Body of pancreas (tissue), 4 donors: ENCODE measurements around the gene RASA3. TPM values are rescaled to one million over a fixed set of nuclear protein-coding genes. Genes with fewer than 3 reads are reported as not detected.

ENCODE experiments used
- ATAC-seq: fragments of 150-250 bp; one replicate; pipeline ENCODE4 v1.9.1; 2016
- DNase-seq, 4 donors: peaks; one replicate each; pipeline ENCODE4 v3.0.0-alpha.2; 2019
- H3K27ac ChIP-seq, 4 donors: fragments of 200-600 bp; sonication (generic); 1 replicate in 3 of 4; 2 replicates in 1 of 4; pipeline versions ENCODE4 v1.5.1 to v1.6.1; 2016 to 2019; ENCODE audit warnings: mild to moderate bottlenecking in 1 of 4, mixed read lengths in 1 of 4, moderate library complexity in 1 of 4
- H3K27me3 ChIP-seq, 2 donors: fragments of 200-600 bp; sonication (generic); one replicate each; pipeline ENCODE4 v1.6.0; 2016; ENCODE audit warnings: mild to moderate bottlenecking in 1 of 2
- H3K36me3 ChIP-seq, 2 donors: fragments of 200-600 bp; sonication (generic); replicated peaks in 1 of 2; 2 replicates each; pipeline ENCODE4 v1.5.1; 2016; ENCODE audit warnings: low read depth in 2 of 2; ENCODE audit not compliant: insufficient read depth in 1 of 2
- H3K4me1 ChIP-seq: fragments of 200-600 bp; sonication (generic); one replicate; pipeline ENCODE4 v1.6.0; 2016
- H3K4me3 ChIP-seq, 2 donors: fragments of 200-600 bp; sonication (generic); 1 replicate in 1 of 2; 2 replicates in 1 of 2; pipeline ENCODE4 v1.5.1; 2016 to 2019
- H3K9me3 ChIP-seq, 3 donors: fragments of 200-600 bp; sonication (generic); 1 replicate in 2 of 3; 2 replicates in 1 of 3; pipeline ENCODE4 v1.5.1; 2016
- CTCF ChIP-seq, 7 experiments: fragments of 450-650 bp in 4 of 7; fragments of 200-600 bp in 3 of 7; sonication (generic) in 3 of 7; IDR thresholded peaks; one replicate each; pipeline ENCODE4 v1.5.1; 2016 to 2019; ENCODE audit warnings: antibody characterized with exemption in 7 of 7
- POLR2A ChIP-seq, 3 donors: fragments of 450-650 bp; IDR thresholded peaks; one replicate each; pipeline ENCODE4 v1.6.1; 2016; ENCODE audit warnings: antibody characterized with exemption in 3 of 3, mild to moderate bottlenecking in 2 of 3
- WGBS, 2 donors: methylation state at CpG; one replicate each; pipeline ENCODE4 v1.1.5; 2017; 5-methylcytosine and 5-hydroxymethylcytosine counted together
- intact Hi-C: fragments of 100-400 bp; cut with DNase I; formaldehyde crosslinking; loops from one replicate; pipeline ENCODE4 v1.15.1; 2023
- total RNA-seq, 2 donors: library from RNA; depleted of rRNA; stranded (reverse); fragments of >200 nt; gene quantifications; one replicate each; pipeline ENCODE4 v1.1.0, GENCODE V29; 2016

The RASA3 gene
- total RNA-seq, 2 donors from 2014 or later = 10.2 to 19.2 TPM

DNA sequence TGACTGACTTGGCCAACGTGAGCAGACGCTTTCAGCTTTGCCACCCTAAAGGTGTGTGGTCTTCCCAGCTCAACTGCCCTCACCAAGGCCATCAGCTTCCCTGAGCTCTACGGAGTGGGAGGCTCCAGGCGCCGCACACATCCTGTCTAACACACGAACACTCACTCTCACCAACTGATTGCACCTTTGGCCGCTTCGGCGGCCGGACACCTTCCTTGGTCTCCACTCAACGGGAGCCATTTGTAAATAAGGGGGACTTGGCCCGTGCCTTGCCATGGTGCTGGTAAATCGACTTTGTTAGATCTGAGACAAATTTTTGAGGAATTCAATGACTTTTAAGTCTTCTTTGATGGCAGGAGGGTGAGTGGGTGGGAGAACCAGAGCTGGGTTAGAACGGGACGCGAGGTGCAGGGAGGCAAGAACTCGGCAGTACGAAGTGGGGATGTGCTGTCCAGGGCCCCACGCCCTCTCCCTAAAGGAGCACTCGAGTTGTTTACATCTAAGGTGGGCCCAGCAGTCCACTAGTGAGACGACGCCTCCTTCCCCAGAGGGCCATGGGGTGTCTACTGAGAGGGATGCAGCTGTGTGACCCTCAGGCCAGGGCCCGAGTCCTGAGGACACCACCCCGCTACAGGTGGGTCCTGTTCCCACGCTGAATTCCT, 163.0 kb downstream of the RASA3 start:
- TF ChIP-seq CTCF (IDR thresholded peaks at IDR 0.05) (no peak), POLR2A (IDR thresholded peaks at IDR 0.05) (no peak)
- no peaks in the 10 kb centered on the region for H3K36me3 ChIP-seq
- intact Hi-C loops = no loop called here
- no peaks in the 10 kb centered on the region for H3K27me3 ChIP-seq
- H3K4me3 ChIP-seq = no peak overlapping the region
- ATAC-seq (no peak), DNase-seq (peak in 1 of 4 donors; percentile 43)
- WGBS, 2 donors = 56 to 68% methylated on average over 18 to 25 of the region's 25 CpGs
- H3K27ac ChIP-seq = peak overlapping the region; percentile 97 to 100 (median 98)
- H3K9me3 ChIP-seq = no peaks in the 10 kb centered on the region
- H3K4me1 ChIP-seq = peaks cover 55% of the 10 kb centered on the region

- peak in 1 of 4 donors; percentile 19 for DNase-seq
- Histone ChIP-seq H3K4me3 (no peak overlapping the region), H3K27me3 (no peaks in the 10 kb centered on the region), H3K4me1 (peaks cover 55% of the 10 kb centered on the region), H3K9me3 (no peaks in the 10 kb centered on the region), H3K27ac (peak overlapping the region; percentile 97 to 100 (median 98)), H3K36me3 (no peaks in the 10 kb centered on the region)
- no peak for ATAC-seq
- intact Hi-C loops = no loop called here
- no peak for TF ChIP-seq CTCF (IDR thresholded peaks at IDR 0.05)
- TF ChIP-seq POLR2A (IDR thresholded peaks at IDR 0.05) = no peak
- WGBS, 2 donors = 79 to 87% methylated on average over 10 to 17 of the region's 17 CpGs
Measured at GRCh38 chr13:113968463-113969310, 163.7 kb downstream of the RASA3 start.

DNA sequence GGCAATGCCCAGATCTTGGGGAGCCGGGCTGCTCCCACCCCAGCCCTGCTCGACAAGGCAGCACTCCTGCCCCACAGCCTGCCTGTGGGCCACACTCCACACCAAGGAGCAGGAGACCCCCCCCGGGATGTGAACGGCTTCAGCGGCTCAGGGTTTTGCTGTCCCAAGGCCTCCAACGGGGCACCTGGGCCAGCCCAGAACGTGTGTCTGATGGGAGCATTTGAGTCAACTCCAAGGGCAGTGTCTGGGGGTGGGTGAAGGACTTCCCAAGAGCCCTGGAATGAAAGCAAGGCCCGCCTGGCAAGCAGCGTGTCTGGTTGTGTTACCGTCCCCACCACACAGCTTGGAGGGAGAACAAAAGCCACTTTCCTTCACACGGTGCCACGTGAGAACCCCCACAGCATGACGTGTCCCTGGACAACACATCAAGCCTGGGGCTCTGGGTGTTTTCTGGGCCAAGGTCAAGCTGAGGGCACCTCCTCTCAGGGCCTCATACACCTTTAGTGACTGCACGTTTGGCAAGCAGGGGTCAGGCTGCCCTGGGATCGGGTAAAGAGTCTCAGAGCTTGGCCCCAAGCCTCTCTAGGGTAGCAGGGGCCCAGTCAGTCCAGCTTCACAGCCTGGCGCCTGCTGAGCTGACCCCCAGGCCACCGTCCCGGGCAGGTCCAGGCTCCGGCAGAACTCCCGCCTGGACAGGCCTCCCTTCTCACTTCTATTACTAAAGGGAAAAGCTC, 164.5 kb downstream of the RASA3 start:
- Histone ChIP-seq H3K27me3 (no peaks in the 10 kb centered on the region), H3K4me1 (peaks cover 55% of the 10 kb centered on the region), H3K27ac (peak overlapping the region; percentile 85 to 98 (median 97)), H3K9me3 (no peaks in the 10 kb centered on the region), H3K36me3 (no peaks in the 10 kb centered on the region), H3K4me3 (no peak overlapping the region)
- TF ChIP-seq CTCF (IDR thresholded peaks at IDR 0.05) (peak in 1 of 7 experiments; percentile 7), POLR2A (IDR thresholded peaks at IDR 0.05) (peak in 2 of 3 donors; percentile 13 to 31)
- ATAC-seq = peak; percentile 30
- intact Hi-C loops = no loop called here
- WGBS, 2 donors = 49 to 60% methylated on average over 1 to 19 of the region's 20 CpGs
- peak; percentile 73 to 92 (median 85) for DNase-seq

GRCh38 chr13:113967206-113967720, 165.2 kb downstream of the RASA3 start:
- H3K27ac ChIP-seq = peak overlapping the region; percentile 85 to 98 (median 97)
- no peak for TF ChIP-seq CTCF (IDR thresholded peaks at IDR 0.05)
- no peak for TF ChIP-seq POLR2A (IDR thresholded peaks at IDR 0.05)
- ATAC-seq (no peak), DNase-seq (peak in 1 of 4 donors; percentile 14)
- no peaks in the 10 kb centered on the region for H3K36me3 ChIP-seq
- intact Hi-C loops = no loop called here
- H3K4me3 ChIP-seq = no peak overlapping the region
- H3K4me1 ChIP-seq = peaks cover 50% of the 10 kb centered on the region
- H3K27me3 ChIP-seq = no peaks in the 10 kb centered on the region
- H3K9me3 ChIP-seq = no peaks in the 10 kb centered on the region
- 95% methylated on average over 3 to 9 of the region's 9 CpGs for WGBS, 2 donors
